NCI-H1694 (cell line): ENCODE data around the gene PSD.
"Not testable (repeated sequence)": the region's sequence is repeated elsewhere in the genome, so short reads cannot be mapped to it uniquely, and the experiment has no call there.

Source experiments
- DNase-seq: peaks from one replicate; lab custom pipeline; 2025; lab: John Stamatoyannopoulos, UW

PSD gene

GRCh38 chr10:102418622-102419268 lies at the start of gene PSD:
Gene PSD, minus strand, starts transcription at chr10:102418785. Its CDS starts 1,747 bp downstream, at chr10:102417038.
- DNase-seq, result peak; percentile 76

DNA sequence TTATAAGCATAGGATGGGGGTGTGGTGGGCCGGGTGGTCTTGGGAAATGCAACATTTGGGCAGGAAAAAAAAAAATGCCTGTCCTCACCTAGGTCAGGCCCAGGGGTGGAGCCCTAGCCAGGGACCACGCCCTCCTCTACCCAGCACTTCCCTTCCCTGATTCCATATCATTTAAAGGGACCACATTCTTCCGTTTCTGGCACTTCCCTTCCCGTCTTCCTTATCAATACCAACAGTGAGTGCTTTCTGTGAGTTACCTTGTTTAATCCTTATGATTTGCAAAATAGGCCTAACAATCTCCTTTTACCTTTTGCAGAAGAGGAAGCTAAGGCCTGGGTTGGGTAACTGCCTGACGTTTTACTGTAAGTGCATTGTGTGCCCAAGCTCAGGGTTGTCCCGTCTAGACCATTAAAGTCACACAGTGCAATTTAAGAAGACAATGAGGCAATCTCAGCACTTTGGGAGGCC lies 49.4 kb upstream of the PSD start:
- no peak for DNase-seq

- DNase-seq, result no peak
Measured at GRCh38 chr10:102467318-102467717, 48.7 kb upstream of the PSD start.

GRCh38 chr10:102465466-102465865 lies 46.9 kb upstream of the PSD start:
- no peak for DNase-seq

- DNase-seq, result no peak
Measured at GRCh38 chr10:102463983-102464382, 45.4 kb upstream of the PSD start.

GRCh38 chr10:102462512-102463054 lies 44.0 kb upstream of the PSD start:
- DNase-seq, result no peak

GRCh38 chr10:102461187-102462054 lies 42.8 kb upstream of the PSD start:
- DNase-seq, result peak; percentile 66

DNA sequence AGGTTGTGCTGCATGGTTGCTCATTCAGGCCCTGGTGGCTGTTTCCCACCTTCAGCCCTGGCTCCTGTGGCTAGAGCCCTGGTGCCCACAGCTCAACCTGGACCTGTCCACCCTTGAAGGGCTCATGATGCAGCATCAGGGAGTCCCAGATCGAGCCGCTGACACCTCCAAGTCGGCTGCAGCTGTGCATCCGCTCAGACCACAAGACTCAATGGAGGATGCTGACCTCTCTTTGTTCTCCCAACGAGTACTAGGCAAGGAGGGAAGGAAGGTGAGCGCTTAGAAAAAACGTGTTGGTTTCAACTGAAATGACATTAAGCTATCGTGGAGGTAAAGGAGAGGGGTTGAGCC lies 42.2 kb upstream of the PSD start:
- no peak for DNase-seq

DNA sequence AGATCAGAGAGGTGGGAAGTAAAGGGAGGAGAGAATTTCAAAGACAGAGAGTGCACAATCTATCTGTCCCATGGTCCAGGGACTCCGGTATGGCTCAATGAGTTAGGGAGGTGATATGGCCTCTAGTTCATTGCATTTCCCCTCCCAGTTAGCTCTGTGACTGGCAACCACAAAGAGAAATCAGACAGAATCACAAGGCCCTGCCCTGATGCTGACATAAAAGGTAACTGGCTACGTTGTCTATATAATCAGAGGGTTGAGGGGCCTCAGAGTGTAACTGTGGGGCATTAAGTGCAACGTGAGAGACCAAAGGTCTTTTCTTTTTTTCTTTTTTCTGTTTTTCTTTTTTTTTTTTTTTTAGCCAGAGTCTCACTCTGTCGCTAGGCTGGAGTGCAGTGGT lies 40.1 kb upstream of the PSD start:
- DNase-seq, result no peak

GRCh38 chr10:102457591-102458150 lies 39.1 kb upstream of the PSD start:
- peak; percentile 83 for DNase-seq

- DNase-seq, result no peak
Measured at GRCh38 chr10:102455893-102456471, 37.4 kb upstream of the PSD start.

- DNase-seq, result not testable (repeated sequence)
Measured at GRCh38 chr10:102454662-102455487, 36.3 kb upstream of the PSD start.

DNA sequence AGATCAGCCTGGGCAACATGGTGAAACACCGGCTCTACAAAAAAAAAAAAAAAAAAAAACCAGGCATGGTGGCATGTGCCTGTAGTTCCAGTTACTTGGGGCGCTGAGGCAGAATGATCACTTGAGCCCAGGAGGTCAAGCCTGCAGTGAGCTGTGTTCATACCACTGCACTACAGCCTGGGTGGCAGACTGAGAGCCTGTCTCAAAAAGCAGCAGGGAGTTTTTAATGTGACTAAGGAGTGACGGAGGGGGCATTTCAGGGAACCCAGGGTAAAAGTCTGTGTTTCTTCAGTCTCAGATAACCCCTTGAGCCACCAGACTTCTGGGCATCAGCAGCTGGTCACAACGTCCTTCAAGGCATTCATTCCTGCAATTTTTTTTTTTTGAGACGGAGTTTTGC lies 34.9 kb upstream of the PSD start:
- no peak for DNase-seq

DNA sequence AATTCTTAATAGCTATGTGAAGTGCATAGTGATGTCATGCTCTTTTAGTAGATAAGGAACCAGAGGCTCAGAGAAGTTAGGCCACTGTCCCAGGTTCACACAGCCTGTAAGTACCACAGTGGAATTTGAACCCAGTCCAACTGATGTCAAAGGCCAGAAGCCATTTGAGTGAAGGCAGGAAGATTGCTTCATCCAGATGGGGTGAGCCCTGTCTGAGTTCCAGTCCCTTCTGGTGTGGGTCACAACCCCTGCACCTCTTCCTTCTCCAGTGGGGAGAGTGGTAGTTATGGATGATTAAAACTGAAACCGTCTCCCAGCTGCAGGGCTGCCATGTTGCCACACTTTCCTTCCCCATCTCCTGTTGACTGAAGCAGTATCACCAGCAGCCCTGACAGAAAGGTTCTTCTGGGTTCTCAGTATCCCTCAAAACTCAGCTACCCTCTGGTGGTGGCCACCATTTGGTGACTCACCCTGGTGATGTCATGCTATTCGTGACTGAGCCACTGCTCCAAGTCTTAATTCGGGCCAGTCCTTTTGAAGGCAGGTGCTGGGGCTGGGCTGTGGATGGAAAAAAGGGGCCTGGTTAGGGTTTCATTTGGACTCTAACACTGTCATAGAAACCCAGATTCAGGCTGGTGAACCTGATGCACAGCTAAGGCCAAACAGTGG lies 34.2 kb upstream of the PSD start:
- no peak for DNase-seq

GRCh38 chr10:102451105-102451969 lies 32.8 kb upstream of the PSD start, which contains the start of gene C10orf95:
Gene C10orf95, minus strand, starts transcription at chr10:102451543. Its CDS starts 450 bp downstream, at chr10:102451093.
- no peak for DNase-seq

GRCh38 chr10:102450374-102451104 lies 32.0 kb upstream of the PSD start:
- no peak for DNase-seq

DNA sequence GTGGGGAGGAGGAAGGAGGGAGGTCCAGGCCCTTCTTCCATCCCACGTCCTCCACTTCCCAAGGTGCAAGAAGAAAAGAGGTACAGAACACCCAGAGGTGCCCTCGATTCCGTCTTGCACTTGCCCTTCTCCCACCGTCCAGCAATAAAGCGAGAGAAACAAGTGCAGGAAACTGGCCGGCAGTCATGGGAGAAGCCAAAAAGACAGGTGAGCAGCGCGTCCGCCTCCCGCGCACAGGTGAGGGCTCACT lies 31.5 kb upstream of the PSD start:
- DNase-seq, result no peak

DNA sequence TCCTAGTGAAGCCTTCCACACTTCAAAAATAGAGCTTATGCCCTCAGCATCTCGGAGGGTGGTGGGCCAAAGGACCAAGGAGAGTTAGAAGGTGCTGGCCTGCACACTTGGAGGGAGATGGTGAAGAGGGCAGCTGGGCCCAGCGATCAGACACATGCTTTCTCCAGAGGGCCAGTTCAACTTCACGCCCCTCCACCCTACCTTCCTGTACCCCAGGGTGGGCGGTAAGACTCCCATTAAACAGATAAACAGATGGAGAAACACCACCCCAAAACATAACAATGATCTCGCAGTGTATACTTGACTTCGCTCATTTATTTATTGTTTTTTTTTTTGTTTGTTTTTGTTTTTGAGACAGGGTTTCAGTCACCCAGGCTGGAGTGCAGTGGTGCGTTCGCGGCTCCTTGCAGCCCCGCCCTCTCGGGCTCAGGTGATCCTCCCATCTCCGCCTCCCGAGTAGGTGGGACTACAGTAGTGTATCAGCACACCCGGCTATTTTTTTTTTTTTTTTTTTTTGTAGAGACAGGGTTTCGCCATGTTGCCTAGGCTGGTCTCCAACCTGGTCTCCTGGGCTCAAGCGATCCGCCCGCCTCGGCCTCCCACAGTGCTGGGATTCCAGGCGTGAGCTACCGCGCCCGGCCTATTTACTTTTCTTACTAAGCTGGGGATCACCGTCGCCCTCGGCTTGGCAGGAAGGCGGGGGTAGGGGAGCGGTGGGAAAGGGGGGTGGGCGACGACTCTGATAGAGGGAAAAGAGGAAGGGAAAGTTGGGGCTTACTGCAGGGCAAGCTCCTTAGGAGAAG lies 30.9 kb upstream of the PSD start:
- DNase-seq, result peak; percentile 74

DNA sequence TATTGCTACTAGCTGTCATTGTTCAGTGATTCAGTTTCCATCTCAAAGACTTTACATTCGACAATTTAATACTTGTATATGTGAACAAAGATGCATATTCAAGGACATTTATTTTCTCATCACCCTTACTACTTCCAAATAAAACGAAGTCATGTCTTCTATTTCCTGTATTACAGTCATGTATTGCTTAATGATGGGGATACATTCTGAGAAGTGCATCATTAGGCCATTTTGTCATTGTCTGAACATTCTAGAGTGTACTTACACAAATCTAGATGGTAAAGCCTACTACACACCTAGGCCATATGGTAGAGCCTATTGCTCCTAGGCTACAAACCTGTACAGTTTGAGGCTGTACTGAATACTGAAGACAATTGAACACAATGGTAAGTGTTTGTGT lies 26.3 kb upstream of the PSD start:
- no peak for DNase-seq
